ENCODE data around the gene GNA14. TPM values are rescaled to one million over a fixed set of nuclear protein-coding genes. Genes with fewer than 3 reads are reported as not detected.
"Not testable (repeated sequence)": the region's sequence is repeated elsewhere in the genome, so short reads cannot be mapped to it uniquely, and the experiment has no call there.

Gene GNA14
- polyA plus RNA-seq (2013): 14.0 and 14.8 TPM in 2 replicates

DNA sequence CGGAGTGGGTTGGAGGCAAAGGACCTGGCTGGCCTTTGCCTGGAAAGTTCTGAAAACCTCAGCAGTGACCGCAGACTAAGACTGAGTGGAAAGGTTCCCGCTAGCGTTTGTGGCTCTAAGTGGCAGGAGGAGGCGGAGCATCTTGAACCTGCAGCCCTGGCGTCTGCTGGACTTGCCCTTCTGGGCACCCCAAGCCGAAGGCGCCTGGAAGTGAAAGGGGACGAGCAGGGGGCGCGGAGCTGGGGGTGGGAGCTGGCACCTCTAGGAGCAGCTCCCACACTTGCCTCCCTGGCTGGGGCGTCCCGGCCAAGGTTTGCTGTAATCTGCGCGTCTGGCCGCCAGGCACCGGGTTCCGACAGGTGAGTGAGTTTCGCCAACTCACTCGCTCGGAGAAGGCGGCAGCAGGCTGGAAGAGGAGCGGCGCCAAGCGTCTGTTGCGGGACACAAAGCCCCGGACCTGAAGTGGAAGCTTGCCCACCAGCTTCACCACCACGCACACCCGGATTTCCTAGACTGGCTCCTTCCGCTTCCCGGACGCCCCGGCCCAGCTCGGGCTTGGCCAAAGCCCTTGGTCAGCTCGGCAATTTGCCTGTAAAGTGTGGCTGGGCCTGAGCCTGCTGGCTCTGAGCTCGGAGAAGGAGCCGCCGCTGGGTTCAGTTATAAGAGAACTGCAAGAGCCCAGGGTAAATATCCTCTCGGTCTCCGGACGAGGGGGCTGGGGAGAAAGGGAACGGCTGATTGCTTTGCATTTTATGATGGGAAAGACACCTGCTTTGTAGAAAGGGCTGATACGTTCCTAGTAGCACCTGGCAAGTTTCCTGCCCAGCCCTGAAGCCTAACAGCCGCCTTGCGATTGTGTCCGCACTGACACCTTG lies at the start of gene GNA14:
Gene GNA14 (minus strand): TSS at position 89 of the 875 bp plus-strand sequence. CDS start 529 bp downstream, outside the sequence.
- peak within 1 kb of the TSS; percentile 40 for H4K8ac ChIP-seq (ENCODE audit: low read depth, low read length)
- no peaks in the 10 kb centered on the region for H3K36me3 ChIP-seq (ENCODE audit: control insufficient read depth in 1 of 2, insufficient read depth in 2 of 2, low read length in 2 of 2)
- H2BK120ac ChIP-seq (ENCODE audit: insufficient read depth, low read length, poor library complexity): peak within 1 kb of the TSS; percentile 71
- H2AFZ ChIP-seq (ENCODE audit: insufficient read depth, low read length, poor library complexity): peak within 1 kb of the TSS; percentile 80
- H3K14ac ChIP-seq (ENCODE audit: low read length): peak within 1 kb of the TSS; percentile 68
- H3K4me2 ChIP-seq (ENCODE audit: low read length): peak within 1 kb of the TSS; percentile 66
- DNase-seq: peak in 1 of 2 donors; percentile 32
- H3K4me1 ChIP-seq (ENCODE audit: control insufficient read depth in 1 of 2, insufficient read depth in 2 of 2, low read length in 2 of 2): peaks cover 10 to 12% of the 10 kb centered on the region in 2 experiments
- H3K27ac ChIP-seq (ENCODE audit: low read depth, low read length): no peak within 1 kb of the TSS
- H4K91ac ChIP-seq (ENCODE audit: low read depth, low read length): peak within 1 kb of the TSS; percentile 75
- no peak within 1 kb of the TSS for H2AK5ac ChIP-seq (ENCODE audit: low read length)
- H4K12ac ChIP-seq (ENCODE audit: low read depth, low read length): peak within 1 kb of the TSS; percentile 71
- H3K4me3 ChIP-seq (ENCODE audit: low read depth, low read length): peak within 1 kb of the TSS; percentile 63
- H3K4ac ChIP-seq (ENCODE audit: low read depth, low read length): peak within 1 kb of the TSS; percentile 43
- H3K23ac ChIP-seq (ENCODE audit: low read length): no peak within 1 kb of the TSS
- H2BK5ac ChIP-seq (ENCODE audit: low read depth, low read length, poor library complexity): no peak within 1 kb of the TSS
- H3K18ac ChIP-seq (ENCODE audit: low read length): peak within 1 kb of the TSS; percentile 85
- peak within 1 kb of the TSS; percentile 55 for H2BK12ac ChIP-seq (ENCODE audit: low read length)
- H3K27me3 ChIP-seq (ENCODE audit: insufficient read depth, low read length): peaks cover 16% of the 10 kb centered on the region
- H3K79me2 ChIP-seq (ENCODE audit: control insufficient read depth, insufficient read depth, low read length, poor library complexity): peaks cover 8% of the 10 kb centered on the region
- H3K9me3 ChIP-seq (ENCODE audit: insufficient read depth, low read depth, low read length): no peaks in the 10 kb centered on the region
- H3K9ac ChIP-seq (ENCODE audit: low read length): no peak within 1 kb of the TSS
- no CpG with 5 or more reads among the region's 46 CpGs for WGBS (ENCODE audit: extremely low coverage, insufficient coverage, insufficient read length)
- H3K79me1 ChIP-seq (ENCODE audit: low read length): peaks cover 13% of the 10 kb centered on the region

DNA sequence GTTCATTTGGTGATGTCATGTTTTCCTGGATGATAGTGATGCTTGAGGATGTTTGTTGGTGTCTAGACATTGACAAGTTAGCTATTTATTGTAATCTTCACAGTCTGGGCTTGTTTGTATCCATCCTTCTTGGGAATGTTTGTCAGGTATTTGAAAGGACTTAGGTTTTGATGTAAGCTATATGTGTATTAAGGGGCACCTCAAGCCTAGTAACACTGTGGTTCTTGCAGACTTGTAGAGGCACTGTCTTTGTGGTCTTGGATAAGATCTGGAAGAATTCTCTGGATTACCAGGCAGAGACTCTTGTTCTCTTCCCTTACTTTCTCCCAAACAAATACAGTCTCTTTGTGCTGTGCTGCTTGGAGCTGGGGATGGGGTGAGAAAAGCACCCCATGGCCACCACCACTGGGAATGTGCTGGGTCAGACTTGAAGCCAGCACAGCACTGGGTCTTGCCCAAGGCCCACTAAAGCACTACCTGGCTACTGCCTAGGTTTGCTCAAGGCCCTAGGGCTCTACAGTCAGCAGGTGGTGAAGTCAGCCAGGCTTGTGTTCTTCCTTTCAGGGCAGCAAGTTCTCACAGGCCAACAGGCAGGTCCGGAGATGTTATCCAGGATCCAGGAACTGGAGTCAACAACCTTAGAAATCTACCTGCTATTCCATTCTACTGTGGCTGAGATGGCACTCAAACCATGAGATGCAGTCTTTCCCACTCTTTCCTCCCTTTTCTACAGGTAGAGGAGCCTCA lies 49.3 kb upstream of the GNA14 start:
- no peak overlapping the region for H3K4me2 ChIP-seq (ENCODE audit: low read length)
- H3K23ac ChIP-seq (ENCODE audit: low read length): no peak overlapping the region
- H3K9me3 ChIP-seq (ENCODE audit: insufficient read depth, low read depth, low read length): no peaks in the 10 kb centered on the region
- H3K4me1 ChIP-seq (ENCODE audit: control insufficient read depth in 1 of 2, insufficient read depth in 2 of 2, low read length in 2 of 2): no peaks in the 10 kb centered on the region
- H3K9ac ChIP-seq (ENCODE audit: low read length): no peak overlapping the region
- H3K79me2 ChIP-seq (ENCODE audit: control insufficient read depth, insufficient read depth, low read length, poor library complexity): no peaks in the 10 kb centered on the region
- no peak overlapping the region for H3K27ac ChIP-seq (ENCODE audit: low read depth, low read length)
- no peak overlapping the region for H3K18ac ChIP-seq (ENCODE audit: low read length)
- no peak overlapping the region for H3K4me3 ChIP-seq (ENCODE audit: low read depth, low read length)
- H3K79me1 ChIP-seq (ENCODE audit: low read length): peaks cover under 1% of the 10 kb centered on the region
- H3K36me3 ChIP-seq (ENCODE audit: control insufficient read depth in 1 of 2, insufficient read depth in 2 of 2, low read length in 2 of 2): peaks cover 0 to 2% of the 10 kb centered on the region in 2 experiments
- peak overlapping the region; percentile 35 for H4K91ac ChIP-seq (ENCODE audit: low read depth, low read length)
- WGBS (ENCODE audit: extremely low coverage, insufficient coverage, insufficient read length): no CpG with 5 or more reads among the region's 1 CpG
- H2BK5ac ChIP-seq (ENCODE audit: low read depth, low read length, poor library complexity): no peak overlapping the region
- no peak overlapping the region for H2AK5ac ChIP-seq (ENCODE audit: low read length)
- no peaks in the 10 kb centered on the region for H3K27me3 ChIP-seq (ENCODE audit: insufficient read depth, low read length)
- no peak overlapping the region for H4K12ac ChIP-seq (ENCODE audit: low read depth, low read length)
- H3K14ac ChIP-seq (ENCODE audit: low read length): no peak overlapping the region
- no peak overlapping the region for H2AFZ ChIP-seq (ENCODE audit: insufficient read depth, low read length, poor library complexity)
- no peak overlapping the region for H3K4ac ChIP-seq (ENCODE audit: low read depth, low read length)
- no peak overlapping the region for H2BK12ac ChIP-seq (ENCODE audit: low read length)
- no peak overlapping the region for H2BK120ac ChIP-seq (ENCODE audit: insufficient read depth, low read length, poor library complexity)
- no peak overlapping the region for H4K8ac ChIP-seq (ENCODE audit: low read depth, low read length)
- DNase-seq: no peak

DNA sequence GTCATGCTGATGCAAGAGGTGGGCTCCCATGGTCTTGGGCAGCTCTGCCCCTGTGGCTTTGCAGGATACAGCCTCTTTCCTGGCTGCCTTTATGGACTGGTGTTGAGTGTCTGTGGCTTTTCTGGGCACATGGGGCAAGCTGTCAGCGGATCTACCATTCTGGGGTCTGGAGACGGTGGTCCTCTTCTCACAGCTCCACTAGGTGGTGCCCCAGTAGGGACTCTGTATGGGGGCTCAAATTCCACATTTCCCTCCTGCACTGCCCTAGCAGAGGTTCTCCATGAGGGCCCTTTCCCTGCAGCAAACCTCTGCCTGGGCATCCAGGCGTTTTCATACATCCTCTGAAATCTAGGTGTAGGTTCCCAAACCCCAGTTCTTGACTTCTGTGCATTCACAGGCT lies 42.6 kb upstream of the GNA14 start:
- H4K91ac ChIP-seq (ENCODE audit: low read depth, low read length); H4K12ac ChIP-seq (ENCODE audit: low read depth, low read length); H2BK12ac ChIP-seq (ENCODE audit: low read length); H3K79me1 ChIP-seq (ENCODE audit: low read length); H3K4me3 ChIP-seq (ENCODE audit: low read depth, low read length); H3K27me3 ChIP-seq (ENCODE audit: insufficient read depth, low read length); H3K18ac ChIP-seq (ENCODE audit: low read length); H4K8ac ChIP-seq (ENCODE audit: low read depth, low read length); H3K4me1 ChIP-seq (ENCODE audit: control insufficient read depth in 1 of 2, insufficient read depth in 2 of 2, low read length in 2 of 2); H3K79me2 ChIP-seq (ENCODE audit: control insufficient read depth, insufficient read depth, low read length, poor library complexity); H3K36me3 ChIP-seq (ENCODE audit: control insufficient read depth in 1 of 2, insufficient read depth in 2 of 2, low read length in 2 of 2); H3K14ac ChIP-seq (ENCODE audit: low read length); H2BK5ac ChIP-seq (ENCODE audit: low read depth, low read length, poor library complexity); H3K9me3 ChIP-seq (ENCODE audit: insufficient read depth, low read depth, low read length); H3K23ac ChIP-seq (ENCODE audit: low read length); H3K27ac ChIP-seq (ENCODE audit: low read depth, low read length); H2AK5ac ChIP-seq (ENCODE audit: low read length); H3K4me2 ChIP-seq (ENCODE audit: low read length); H2AFZ ChIP-seq (ENCODE audit: insufficient read depth, low read length, poor library complexity); H3K4ac ChIP-seq (ENCODE audit: low read depth, low read length); DNase-seq; H3K9ac ChIP-seq (ENCODE audit: low read length); H2BK120ac ChIP-seq (ENCODE audit: insufficient read depth, low read length, poor library complexity): not testable (repeated sequence)
- WGBS (ENCODE audit: extremely low coverage, insufficient coverage, insufficient read length): no CpG with 5 or more reads among the region's 3 CpGs

DNA sequence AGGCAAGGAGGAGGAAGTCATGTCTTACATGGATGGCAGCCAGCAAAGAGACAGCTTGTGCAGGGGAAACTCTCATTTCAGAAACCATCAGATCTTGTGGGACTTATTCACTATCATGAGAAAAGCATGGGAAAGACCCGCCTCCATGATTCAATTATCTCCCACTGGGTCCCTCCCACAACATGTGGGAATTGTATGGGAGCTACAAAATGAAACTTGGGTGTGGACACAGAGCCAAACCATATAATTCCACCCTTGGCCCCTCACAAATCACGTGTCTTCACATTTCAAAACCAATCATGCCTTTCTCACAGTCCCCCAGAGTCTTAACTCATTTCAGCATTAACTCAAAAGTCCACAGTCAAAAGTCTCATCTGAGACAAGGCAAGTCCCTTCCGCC lies 42.0 kb upstream of the GNA14 start:
- not testable (repeated sequence) for H3K9me3 ChIP-seq (ENCODE audit: insufficient read depth, low read depth, low read length); H4K91ac ChIP-seq (ENCODE audit: low read depth, low read length); H3K4me3 ChIP-seq (ENCODE audit: low read depth, low read length); H3K18ac ChIP-seq (ENCODE audit: low read length); H2AFZ ChIP-seq (ENCODE audit: insufficient read depth, low read length, poor library complexity); H3K4ac ChIP-seq (ENCODE audit: low read depth, low read length); H2AK5ac ChIP-seq (ENCODE audit: low read length); H4K8ac ChIP-seq (ENCODE audit: low read depth, low read length); DNase-seq; H4K12ac ChIP-seq (ENCODE audit: low read depth, low read length); H3K14ac ChIP-seq (ENCODE audit: low read length); H3K27me3 ChIP-seq (ENCODE audit: insufficient read depth, low read length); H3K36me3 ChIP-seq (ENCODE audit: control insufficient read depth in 1 of 2, insufficient read depth in 2 of 2, low read length in 2 of 2); H3K79me1 ChIP-seq (ENCODE audit: low read length); H3K9ac ChIP-seq (ENCODE audit: low read length); H3K27ac ChIP-seq (ENCODE audit: low read depth, low read length); H3K79me2 ChIP-seq (ENCODE audit: control insufficient read depth, insufficient read depth, low read length, poor library complexity); H3K4me1 ChIP-seq (ENCODE audit: control insufficient read depth in 1 of 2, insufficient read depth in 2 of 2, low read length in 2 of 2); H2BK5ac ChIP-seq (ENCODE audit: low read depth, low read length, poor library complexity); H3K4me2 ChIP-seq (ENCODE audit: low read length); H3K23ac ChIP-seq (ENCODE audit: low read length); H2BK120ac ChIP-seq (ENCODE audit: insufficient read depth, low read length, poor library complexity); H2BK12ac ChIP-seq (ENCODE audit: low read length)
- no CpG with 5 or more reads among the region's 3 CpGs for WGBS (ENCODE audit: extremely low coverage, insufficient coverage, insufficient read length)

All from trophoblast cell (in vitro differentiated cells and primary cell).